ENCODE measurements around the gene NHLRC3.

NHLRC3 gene

GRCh38 chr13:39091586-39091985 lies 53.3 kb downstream of the NHLRC3 start:
- TF ChIP-seq, protein P1, sequence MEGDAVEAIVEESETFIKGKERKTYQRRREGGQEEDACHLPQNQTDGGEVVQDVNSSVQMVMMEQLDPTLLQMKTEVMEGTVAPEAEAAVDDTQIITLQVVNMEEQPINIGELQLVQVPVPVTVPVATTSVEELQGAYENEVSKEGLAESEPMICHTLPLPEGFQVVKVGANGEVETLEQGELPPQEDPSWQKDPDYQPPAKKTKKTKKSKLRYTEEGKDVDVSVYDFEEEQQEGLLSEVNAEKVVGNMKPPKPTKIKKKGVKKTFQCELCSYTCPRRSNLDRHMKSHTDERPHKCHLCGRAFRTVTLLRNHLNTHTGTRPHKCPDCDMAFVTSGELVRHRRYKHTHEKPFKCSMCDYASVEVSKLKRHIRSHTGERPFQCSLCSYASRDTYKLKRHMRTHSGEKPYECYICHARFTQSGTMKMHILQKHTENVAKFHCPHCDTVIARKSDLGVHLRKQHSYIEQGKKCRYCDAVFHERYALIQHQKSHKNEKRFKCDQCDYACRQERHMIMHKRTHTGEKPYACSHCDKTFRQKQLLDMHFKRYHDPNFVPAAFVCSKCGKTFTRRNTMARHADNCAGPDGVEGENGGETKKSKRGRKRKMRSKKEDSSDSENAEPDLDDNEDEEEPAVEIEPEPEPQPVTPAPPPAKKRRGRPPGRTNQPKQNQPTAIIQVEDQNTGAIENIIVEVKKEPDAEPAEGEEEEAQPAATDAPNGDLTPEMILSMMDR (IDR thresholded peaks at IDR 0.05; ENCODE audit: borderline replicate concordance, insufficient read depth, low read depth, low read length) = no peak
- no peak overlapping the region for H3K4me3 ChIP-seq (ENCODE audit: low read depth, low read length)

DNA sequence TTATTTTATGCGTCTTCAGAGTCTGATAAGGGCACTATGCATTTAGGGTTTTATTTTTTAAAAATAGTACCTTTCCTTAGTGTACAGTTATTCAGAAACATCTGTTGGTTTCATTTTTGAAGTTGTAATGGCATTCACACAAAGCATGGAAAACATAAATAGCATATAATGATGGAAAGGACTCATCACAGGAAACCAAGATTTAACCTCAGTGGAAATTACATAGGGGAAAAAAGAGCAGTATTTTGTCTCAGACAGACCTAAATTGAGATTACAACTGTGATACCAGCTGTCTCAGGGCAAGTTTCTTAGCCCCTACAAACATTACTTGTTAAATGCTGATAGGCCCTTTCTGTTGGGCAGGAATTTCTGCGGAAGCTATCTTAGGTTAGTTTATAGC lies 57.2 kb downstream of the NHLRC3 start:
- no peak overlapping the region for H3K4me3 ChIP-seq (ENCODE audit: low read depth, low read length)
- TF ChIP-seq, protein P1 (IDR thresholded peaks at IDR 0.05; ENCODE audit: borderline replicate concordance, insufficient read depth, low read depth, low read length) = no peak

GRCh38 chr13:39099231-39099630 lies 61.0 kb downstream of the NHLRC3 start:
- no peak overlapping the region for H3K4me3 ChIP-seq (ENCODE audit: low read depth, low read length)
- TF ChIP-seq, protein P1 (IDR thresholded peaks at IDR 0.05; ENCODE audit: borderline replicate concordance, insufficient read depth, low read depth, low read length) = no peak

All from GM12875 (cell line).